K562 treated with DMSO at 1 percent for 24 hours (cell line): Measurements from ENCODE around the gene KCNN1. TPM values are rescaled to one million over a fixed set of nuclear protein-coding genes. Genes with fewer than 3 reads are reported as not detected.

Source experiments
- total RNA-seq: library from RNA; unstranded; fragments of 300-600 nt; gene quantifications from 2 replicates; pipeline ENCODE4 v1.2.3, GENCODE V29; 2022; ENCODE audit warnings: low read depth; ENCODE audit not compliant: insufficient read depth

The KCNN1 gene
- 11.6 and 13.7 TPM in 2 replicates for total RNA-seq

DNA sequence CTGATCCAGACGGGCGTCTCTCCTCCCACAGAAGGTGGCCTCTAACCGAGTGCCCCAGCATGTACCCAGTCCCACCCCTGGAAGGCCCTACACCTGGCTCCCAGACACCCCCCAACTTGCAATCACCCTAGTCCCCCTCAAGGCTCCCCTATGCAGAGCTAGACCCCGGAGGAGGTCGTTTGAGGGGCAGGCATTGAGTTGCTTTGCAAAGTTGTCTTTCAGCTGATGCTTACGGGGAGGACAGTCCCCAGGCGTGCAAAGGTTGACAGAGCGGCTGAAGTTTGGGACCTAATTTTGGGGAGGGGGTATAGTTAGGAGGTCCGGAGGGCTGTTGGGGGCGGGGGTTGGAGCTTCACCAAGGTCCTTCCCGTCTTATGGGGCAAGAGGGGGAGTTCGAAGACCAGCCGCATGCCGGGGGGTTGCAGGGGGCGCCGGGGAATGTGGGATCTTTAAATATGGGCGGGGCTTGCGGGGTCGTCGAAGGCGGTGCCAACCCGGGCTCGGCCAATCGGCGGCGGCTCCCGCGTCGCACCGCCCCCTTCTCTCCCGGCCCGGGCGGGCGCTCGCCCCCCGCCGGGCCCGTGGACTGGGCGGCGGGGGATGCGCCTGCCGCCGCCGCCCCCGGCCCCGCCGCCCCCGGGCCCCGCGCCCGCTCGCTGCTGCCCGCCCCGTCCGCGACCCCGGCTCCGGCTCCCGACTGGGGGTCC, at the start of gene KCNN1:
TSS of gene KCNN1 (plus strand) at position 558 of the 707 bp plus-strand sequence. CDS start 6,782 bp downstream, outside the sequence.

GRCh38 chr19:17932485-17933338, 34.2 kb upstream of the KCNN1 start, which contains the start of gene CCDC124:
Gene CCDC124, plus strand, starts transcription at chr19:17933015. Its CDS starts 3,406 bp downstream, at chr19:17936421.

GRCh38 chr19:18007917-18008673, 41.2 kb downstream of the KCNN1 start, which contains the start of gene ARRDC2:
Gene ARRDC2, plus strand, starts transcription at chr19:18008170. Its CDS starts 141 bp downstream, at chr19:18008311.

Other genes starting within 250 kb of the KCNN1 start
- gene MAP1S, start 247.6 kb upstream of the KCNN1 start, total RNA-seq = 119 and 127 TPM in 2 replicates
- gene FCHO1, start 215.6 kb upstream of the KCNN1 start, total RNA-seq = 37.7 and 38.8 TPM in 2 replicates
- 1.3 TPM in 2 replicates for gene B3GNT3, start 172.0 kb upstream of the KCNN1 start, total RNA-seq
- not detected in 2 replicates for gene INSL3, start 145.6 kb upstream of the KCNN1 start, total RNA-seq
- 0.14 and 0.36 TPM in 2 replicates for gene JAK3, start 119.1 kb upstream of the KCNN1 start, total RNA-seq
- 7,407 and 7,918 TPM in 2 replicates for gene RPL18A, start 107.2 kb upstream of the KCNN1 start, total RNA-seq
- gene SLC5A5, start 95.2 kb upstream of the KCNN1 start, total RNA-seq = 0.32 and 0.58 TPM in 2 replicates
- 170 TPM in 2 replicates for gene CCDC124, start 34.1 kb upstream of the KCNN1 start, total RNA-seq
- gene ARRDC2, start 41.1 kb downstream of the KCNN1 start, total RNA-seq = 34.4 and 34.9 TPM in 2 replicates
- 0.36 TPM in 1 of 2 replicates, not detected in the other for gene IL12RB1, start 119.8 kb downstream of the KCNN1 start, total RNA-seq
- 13.7 and 14.2 TPM in 2 replicates for gene MAST3, start 130.7 kb downstream of the KCNN1 start, total RNA-seq
- 31.7 and 38.7 TPM in 2 replicates for gene PIK3R2, start 186.1 kb downstream of the KCNN1 start, total RNA-seq
- gene IFI30, start 206.7 kb downstream of the KCNN1 start, total RNA-seq = 152 and 155 TPM in 2 replicates
- 71.2 and 74.1 TPM in 2 replicates for gene MPV17L2, start 226.1 kb downstream of the KCNN1 start, total RNA-seq
- gene RAB3A, start 236.9 kb downstream of the KCNN1 start, total RNA-seq = 4.0 and 5.6 TPM in 2 replicates